Measurements from ENCODE around the gene CACNG4.

- no peak for TF ChIP-seq CTCF (IDR thresholded peaks at IDR 0.05; ENCODE audit: poor library complexity, severe bottlenecking)
- no peak for TF ChIP-seq EP300 (conservative IDR thresholded peaks at IDR 0.05; ENCODE audit: poor library complexity, severe bottlenecking)
Measured at GRCh38 chr17:66946251-66946650, 18.3 kb upstream of the CACNG4 start.

Measured in neural cell (in vitro differentiated cells).